BE2C (cell line): Measurements from ENCODE around the gene RBP4.
"Not testable (repeated sequence)": the region's sequence is repeated elsewhere in the genome, so short reads cannot be mapped to it uniquely, and the experiment has no call there.

Source experiments
- DNase-seq: peaks from one replicate; pipeline ENCODE4 v3.0.0-alpha.2; 2020
- H3K27me3 ChIP-seq: fragments of 250-450 bp; sonication (Bioruptor Pico); 2 replicates; pipeline ENCODE4 v1.5.1; 2020; ENCODE audit warnings: mild to moderate bottlenecking
- H3K36me3 ChIP-seq: fragments of 250-450 bp; sonication (Bioruptor Pico); 2 replicates; pipeline ENCODE4 v1.5.1; 2020; ENCODE audit warnings: mild to moderate bottlenecking
- H3K4me1 ChIP-seq: fragments of 250-450 bp; sonication (Bioruptor Pico); 2 replicates; pipeline ENCODE4 v1.5.1; 2020
- H3K4me3 ChIP-seq: 2 replicates; pipeline ENCODE4 v1.5.1; 2011; ENCODE audit warnings: low read depth, low read length
- H3K9me3 ChIP-seq: fragments of 250-450 bp; sonication (Bioruptor Pico); 2 replicates; pipeline ENCODE4 v1.5.1; 2020
- TF ChIP-seq, protein P1 (sequence below): IDR thresholded peaks from 2 replicates; pipeline ENCODE4 v1.5.1; 2012; ENCODE audit warnings: mild to moderate bottlenecking, low read depth, low read length

RBP4 gene

DNA sequence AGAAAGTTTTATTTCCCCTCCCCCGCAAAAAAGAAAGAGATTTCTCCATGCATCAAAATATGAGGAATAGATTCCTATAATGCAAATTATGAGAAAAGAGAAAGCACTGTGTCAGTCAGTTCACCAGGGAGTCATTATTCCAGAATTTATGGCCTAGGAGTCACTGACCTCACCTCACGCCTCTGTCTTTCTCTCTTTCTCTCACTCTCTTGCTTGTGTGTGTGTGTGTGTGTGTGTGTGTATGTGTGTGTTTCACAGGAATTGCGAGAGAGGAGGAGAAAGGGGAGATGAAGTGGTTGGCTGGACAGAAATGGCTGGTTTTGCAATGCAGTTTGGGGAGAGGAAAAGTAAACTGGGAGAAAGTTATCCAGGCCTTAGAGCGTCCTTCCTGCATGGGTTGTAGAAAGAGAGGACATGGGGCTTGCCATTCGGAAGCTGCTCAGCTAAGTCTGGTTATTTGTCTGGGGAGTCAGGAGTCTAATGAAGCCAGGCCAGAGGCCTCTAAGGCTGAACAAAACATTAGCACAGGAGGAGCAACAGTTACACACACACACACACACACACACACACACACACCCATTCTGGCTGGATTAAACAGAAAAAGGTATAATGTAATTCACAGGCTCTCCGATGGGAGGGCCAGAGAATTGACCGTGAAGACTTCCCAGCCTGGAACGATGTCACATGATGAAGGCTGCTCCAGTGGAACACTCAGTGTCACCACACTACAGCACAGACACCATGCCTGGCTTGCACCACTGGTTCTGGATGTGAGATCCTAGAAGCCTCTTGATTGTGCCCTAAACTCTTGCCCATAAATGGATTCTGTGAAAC is 47.3 kb downstream of the RBP4 start:
- no peak for DNase-seq
- Histone ChIP-seq H3K4me1 (no peaks in the 10 kb centered on the region), H3K36me3 (no peaks in the 10 kb centered on the region), H3K4me3 (no peak overlapping the region), H3K9me3 (no peaks in the 10 kb centered on the region), H3K27me3 (no peaks in the 10 kb centered on the region)
- TF ChIP-seq, protein P1, sequence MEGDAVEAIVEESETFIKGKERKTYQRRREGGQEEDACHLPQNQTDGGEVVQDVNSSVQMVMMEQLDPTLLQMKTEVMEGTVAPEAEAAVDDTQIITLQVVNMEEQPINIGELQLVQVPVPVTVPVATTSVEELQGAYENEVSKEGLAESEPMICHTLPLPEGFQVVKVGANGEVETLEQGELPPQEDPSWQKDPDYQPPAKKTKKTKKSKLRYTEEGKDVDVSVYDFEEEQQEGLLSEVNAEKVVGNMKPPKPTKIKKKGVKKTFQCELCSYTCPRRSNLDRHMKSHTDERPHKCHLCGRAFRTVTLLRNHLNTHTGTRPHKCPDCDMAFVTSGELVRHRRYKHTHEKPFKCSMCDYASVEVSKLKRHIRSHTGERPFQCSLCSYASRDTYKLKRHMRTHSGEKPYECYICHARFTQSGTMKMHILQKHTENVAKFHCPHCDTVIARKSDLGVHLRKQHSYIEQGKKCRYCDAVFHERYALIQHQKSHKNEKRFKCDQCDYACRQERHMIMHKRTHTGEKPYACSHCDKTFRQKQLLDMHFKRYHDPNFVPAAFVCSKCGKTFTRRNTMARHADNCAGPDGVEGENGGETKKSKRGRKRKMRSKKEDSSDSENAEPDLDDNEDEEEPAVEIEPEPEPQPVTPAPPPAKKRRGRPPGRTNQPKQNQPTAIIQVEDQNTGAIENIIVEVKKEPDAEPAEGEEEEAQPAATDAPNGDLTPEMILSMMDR, result no peak

DNA sequence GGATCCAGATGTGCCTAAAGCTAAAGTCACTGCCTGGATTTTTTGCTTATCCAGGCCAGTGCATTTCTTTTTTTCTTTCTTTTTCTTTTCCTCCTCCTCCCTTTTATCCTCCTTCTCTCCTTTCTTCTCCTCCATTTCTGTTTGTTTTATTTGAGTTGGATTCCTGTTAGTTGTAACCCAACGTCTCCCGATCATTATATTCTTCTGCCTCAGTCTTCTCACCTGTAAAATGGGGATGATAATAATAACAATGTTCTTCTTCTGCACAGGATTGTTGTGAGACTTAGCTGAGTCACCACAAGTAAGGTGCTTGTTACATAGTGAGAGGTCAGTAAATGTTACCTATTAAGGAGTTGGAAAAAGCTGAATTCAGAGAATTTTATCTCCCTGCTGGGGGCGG is 48.3 kb downstream of the RBP4 start:
- H3K27me3 ChIP-seq, result no peaks in the 10 kb centered on the region
- no peaks in the 10 kb centered on the region for H3K9me3 ChIP-seq
- no peak for DNase-seq
- H3K4me3 ChIP-seq, result no peak overlapping the region
- TF ChIP-seq, protein P1, result no peak
- no peaks in the 10 kb centered on the region for H3K4me1 ChIP-seq
- H3K36me3 ChIP-seq, result no peaks in the 10 kb centered on the region

DNA sequence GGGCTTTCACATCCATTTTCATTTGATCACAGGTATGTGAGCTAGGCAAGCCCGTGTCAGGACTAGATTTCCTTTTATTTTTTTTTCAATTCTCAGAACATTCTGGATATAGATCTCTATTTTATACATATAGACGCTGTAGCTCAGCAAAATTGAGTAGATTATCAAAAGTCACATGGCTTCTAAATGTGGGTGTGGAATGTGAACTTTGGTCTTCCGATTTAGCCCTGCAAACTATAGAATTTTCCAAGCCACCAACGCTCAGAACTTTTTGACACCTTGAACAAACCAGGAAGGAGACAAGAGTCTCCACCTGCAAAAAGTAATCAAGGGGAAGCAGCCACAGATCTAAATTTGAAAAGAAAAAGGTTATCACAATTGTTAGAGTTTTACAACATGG is 50.4 kb downstream of the RBP4 start:
- Histone ChIP-seq H3K27me3 (no peaks in the 10 kb centered on the region), H3K36me3 (no peaks in the 10 kb centered on the region), H3K9me3 (no peaks in the 10 kb centered on the region), H3K4me1 (no peaks in the 10 kb centered on the region), H3K4me3 (no peak overlapping the region)
- TF ChIP-seq, protein P1, result no peak
- DNase-seq, result no peak

DNA sequence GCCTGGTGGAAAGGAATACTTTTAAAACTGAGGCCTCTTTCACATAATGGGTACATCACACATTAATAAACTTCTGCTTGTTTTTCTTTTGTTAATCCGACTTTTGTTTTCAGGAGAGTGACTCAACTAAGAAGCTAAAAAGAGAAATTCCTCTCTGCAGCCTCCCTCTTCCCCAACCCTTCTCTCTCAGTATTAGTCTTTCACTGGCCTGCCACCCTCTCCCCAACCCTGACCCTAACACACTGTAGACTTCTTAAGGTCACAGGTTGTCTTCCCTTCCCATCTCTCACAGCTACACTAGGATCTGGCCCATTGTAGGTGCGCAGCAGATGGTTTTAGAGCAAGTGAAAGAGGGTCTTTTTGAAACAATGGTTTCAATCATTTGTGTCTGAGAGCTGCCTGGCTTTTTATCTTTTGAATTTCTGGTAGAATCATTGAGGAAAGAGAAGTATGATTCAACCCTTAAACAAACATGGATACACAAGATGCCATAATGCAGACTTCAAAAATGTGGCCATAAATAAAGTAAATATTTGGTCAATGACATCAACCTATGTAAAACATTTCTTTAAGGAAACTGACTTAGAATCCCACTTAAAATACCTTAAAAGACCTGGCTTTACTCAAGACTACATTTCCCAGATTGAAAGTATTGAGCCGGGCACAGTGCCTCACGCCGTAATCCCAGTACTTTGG is 52.5 kb downstream of the RBP4 start:
- TF ChIP-seq, protein P1, result no peak
- no peaks in the 10 kb centered on the region for H3K36me3 ChIP-seq
- no peaks in the 10 kb centered on the region for H3K9me3 ChIP-seq
- no peak for DNase-seq
- no peaks in the 10 kb centered on the region for H3K27me3 ChIP-seq
- H3K4me3 ChIP-seq, result no peak overlapping the region
- H3K4me1 ChIP-seq, result no peaks in the 10 kb centered on the region

DNA sequence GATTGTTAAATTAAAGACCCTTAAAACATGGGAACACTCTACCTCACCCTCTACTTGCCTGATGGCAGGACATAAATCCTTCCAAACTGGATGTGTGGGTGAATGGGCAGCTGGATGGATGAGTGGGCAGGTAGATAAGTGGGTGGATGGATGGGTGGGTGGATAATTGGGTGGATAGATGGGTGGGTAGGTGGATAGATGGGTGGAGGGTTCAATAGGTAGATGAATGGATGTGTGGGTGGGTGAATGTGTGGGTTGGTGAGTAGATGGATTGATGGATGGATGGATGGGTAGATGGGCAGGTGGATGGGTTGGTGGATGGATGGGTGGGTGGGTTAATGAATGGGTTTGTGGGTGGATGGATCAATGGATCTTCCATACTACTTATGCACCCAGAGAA is 53.5 kb downstream of the RBP4 start:
- Histone ChIP-seq H3K36me3 (no peaks in the 10 kb centered on the region), H3K4me3 (no peak overlapping the region), H3K27me3 (no peaks in the 10 kb centered on the region), H3K9me3 (no peaks in the 10 kb centered on the region), H3K4me1 (no peaks in the 10 kb centered on the region)
- TF ChIP-seq, protein P1, result no peak
- DNase-seq, result no peak

DNA sequence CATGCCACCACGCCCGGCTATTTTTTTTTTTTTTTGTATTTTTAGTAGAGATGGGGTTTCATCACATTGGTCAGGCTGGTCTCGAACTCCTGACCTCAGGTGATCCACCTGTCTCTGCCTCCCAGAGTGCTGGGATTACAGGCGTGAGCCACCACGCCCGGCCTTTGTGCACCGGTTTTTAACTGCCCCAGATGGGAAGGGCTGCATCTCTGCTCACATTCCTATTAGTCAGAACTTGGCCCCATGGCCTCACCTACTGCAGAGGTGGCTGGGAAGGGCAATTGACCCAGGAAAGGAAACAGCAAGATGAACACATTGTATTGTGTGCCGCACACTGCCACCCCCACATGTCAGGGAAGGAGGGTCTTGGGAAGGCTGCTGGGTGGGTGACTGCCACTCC is 54.0 kb downstream of the RBP4 start:
- not testable (repeated sequence) for H3K9me3 ChIP-seq, H3K4me1 ChIP-seq, H3K27me3 ChIP-seq, DNase-seq, H3K4me3 ChIP-seq, H3K36me3 ChIP-seq
